Stomach (tissue), 4 donors: ENCODE results near the gene MMD.

Experiments
- CTCF ChIP-seq, 7 experiments: fragments of 450-650 bp in 4 of 7; fragments of 200-600 bp in 3 of 7; sonication (generic) in 3 of 7; IDR thresholded peaks; one replicate each; pipeline ENCODE4 v1.5.1; 2016 to 2019; ENCODE audit warnings: antibody characterized with exemption in 7 of 7, control low read depth in 2 of 7, mild to moderate bottlenecking in 1 of 7
- EP300 ChIP-seq: sonication (generic); formaldehyde crosslinking; IDR thresholded peaks from one replicate; pipeline ENCODE4 v1.6.1; 2017; ENCODE audit warnings: antibody characterized with exemption
- POLR2A ChIP-seq, 4 donors: fragments of 450-650 bp; IDR thresholded peaks; one replicate each; pipeline ENCODE4 v1.6.1; 2016; ENCODE audit warnings: antibody characterized with exemption in 4 of 4, control low read depth in 2 of 4, mild to moderate bottlenecking in 1 of 4, moderate library complexity in 1 of 4
- POLR2AphosphoS5 ChIP-seq, 3 donors: sonication (generic); formaldehyde crosslinking; IDR thresholded peaks; one replicate each; pipeline ENCODE4 v1.6.1; 2016; ENCODE audit warnings: antibody characterized with exemption in 3 of 3

GRCh38 chr17:55354010-55354409 lies 67.6 kb downstream of the MMD start:
- TF ChIP-seq CTCF (IDR thresholded peaks at IDR 0.05) (no peak), EP300 (no peak), POLR2A (IDR thresholded peaks at IDR 0.05) (no peak), POLR2AphosphoS5 (IDR thresholded peaks at IDR 0.05) (no peak)
